ENCODE measurements around the gene FAM193A. TPM values are rescaled to one million over a fixed set of nuclear protein-coding genes. Genes with fewer than 3 reads are reported as not detected.
"Not testable (repeated sequence)": the region's sequence is repeated elsewhere in the genome, so short reads cannot be mapped to it uniquely, and the experiment has no call there.

FAM193A gene
- total and polyA plus RNA-seq, 2 experiments from 2014 or later = 12.0 to 22.9 TPM

GRCh38 chr4:2537011-2537830 is 774 bp downstream of the FAM193A start:
- Histone ChIP-seq H2AFZ (no peak overlapping the region), H3K36me3 (ENCODE audit: insufficient read depth) (no peaks in the 10 kb centered on the region), H4K20me1 (replicated peaks; ENCODE audit: insufficient read depth) (peaks cover 43% of the 10 kb centered on the region), H3F3A (replicated peaks; ENCODE audit: low read depth) (peaks cover 12% of the 10 kb centered on the region; the same call in 1 of the 2 replicates), H3K4me3 (peak overlapping the region; percentile 79), H3K79me2 (replicated peaks; ENCODE audit: insufficient read depth) (peaks cover 50% of the 10 kb centered on the region), H3K27me3 (ENCODE audit: insufficient read depth) (no peaks in the 10 kb centered on the region), H3K27ac (ENCODE audit: low read depth) (0 out of 2 replicates have a peak overlapping the region, but pooled peaks have one; percentile 3), H3K9me2 (ENCODE audit: insufficient read depth) (no peaks in the 10 kb centered on the region), H3K4me2 (peak overlapping the region; percentile 75), H3K4me1 (ENCODE audit: insufficient read depth) (peaks cover 11% of the 10 kb centered on the region)
- Mint-ChIP-seq H3K9me3 (peaks cover 4% of the 10 kb centered on the region; the same call in 1 of the 3 replicates), H3K27ac (peak overlapping the region; percentile 59; the same call in 1 of the 2 replicates), H3K4me1 (peaks cover 9% of the 10 kb centered on the region), H3K27me3 (ENCODE audit: insufficient read depth, low read depth, poor library complexity) (peaks cover 24% of the 10 kb centered on the region), H3K36me3 (ENCODE audit: low read depth) (peaks cover 12% of the 10 kb centered on the region), H3K4me3 (peak overlapping the region; percentile 89)
- no peak for TF ChIP-seq STAT1 (IDR thresholded peaks at IDR 0.05; ENCODE audit: unreplicated experiment)
- TF ChIP-seq CREB1 (CRISPR knock-in tag; IDR thresholded peaks at IDR 0.05; ENCODE audit: low read depth) = no peak
- no peak for TF ChIP-seq ZNF114 (CRISPR knock-in tag; IDR thresholded peaks at IDR 0.05)
- TF ChIP-seq POLR2AphosphoS5 (IDR thresholded peaks at IDR 0.05; ENCODE audit: low read depth) = no peak
- no peak for TF ChIP-seq JUNB (IDR thresholded peaks at IDR 0.05; ENCODE audit: unreplicated experiment)
- TF ChIP-seq CTCF (conservative IDR thresholded peaks at IDR 0.05; ENCODE audit: low read depth in 2 of 2) = no peak
- TF ChIP-seq NANOG (IDR thresholded peaks at IDR 0.05; ENCODE audit: borderline replicate concordance) = no peak
- TF ChIP-seq REST (IDR thresholded peaks at IDR 0.05; ENCODE audit: unreplicated experiment) = no peak
- DNase-seq (ENCODE audit: low spot score) (peak; percentile 71), ATAC-seq (peak; percentile 3)

GRCh38 chr4:2543580-2544191 is 7.2 kb downstream of the FAM193A start:
- not testable (repeated sequence) for DNase-seq (ENCODE audit: low spot score); H3K27ac Mint-ChIP-seq; H3K36me3 ChIP-seq (ENCODE audit: insufficient read depth); H3K4me1 ChIP-seq (ENCODE audit: insufficient read depth); H3K27ac ChIP-seq (ENCODE audit: low read depth); H3K9me2 ChIP-seq (ENCODE audit: insufficient read depth); H3K4me1 Mint-ChIP-seq; ATAC-seq; H3K4me3 ChIP-seq; H3K9me3 Mint-ChIP-seq; H3K4me2 ChIP-seq; H3K27me3 ChIP-seq (ENCODE audit: insufficient read depth); H2AFZ ChIP-seq; H3F3A ChIP-seq (replicated peaks; ENCODE audit: low read depth); H3K4me3 Mint-ChIP-seq
- Histone ChIP-seq H3K79me2 (replicated peaks; ENCODE audit: insufficient read depth) (peaks cover 100% of the 10 kb centered on the region), H4K20me1 (replicated peaks; ENCODE audit: insufficient read depth) (peaks cover 65% of the 10 kb centered on the region)
- Mint-ChIP-seq H3K27me3 (ENCODE audit: insufficient read depth, low read depth, poor library complexity) (peaks cover 11% of the 10 kb centered on the region), H3K36me3 (ENCODE audit: low read depth) (peaks cover 11% of the 10 kb centered on the region; the same call in 1 of the 3 replicates)
